Measurements from ENCODE around the gene POLD4.

POLD4 gene

DNA sequence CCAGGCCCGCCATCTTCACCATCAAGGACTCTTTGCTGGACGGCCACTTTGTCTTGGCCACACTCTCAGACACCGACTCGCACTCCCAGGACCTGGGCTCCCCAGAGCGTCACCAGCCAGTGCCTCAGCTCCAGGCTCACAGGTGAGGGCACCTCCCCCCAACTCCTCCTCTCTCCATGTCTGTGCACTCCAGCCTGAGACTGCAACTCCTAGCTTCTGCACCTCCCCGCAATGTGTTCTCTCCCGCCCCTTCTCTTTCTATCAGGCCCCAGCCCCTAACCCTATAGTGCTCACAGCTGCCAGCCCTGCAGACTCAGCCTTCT, 42.9 kb upstream of the POLD4 start:
- H4K20me1 ChIP-seq (ENCODE audit: insufficient read depth, low read length), result peaks cover 74% of the 10 kb centered on the region
- no peak for DNase-seq
- H3K27ac ChIP-seq (ENCODE audit: low read length), result peak overlapping the region; percentile 58; the same call in 1 of the 2 replicates
- peaks cover 77% of the 10 kb centered on the region for H3K36me3 ChIP-seq (ENCODE audit: insufficient read depth, low read length)
- TF ChIP-seq, protein P1, sequence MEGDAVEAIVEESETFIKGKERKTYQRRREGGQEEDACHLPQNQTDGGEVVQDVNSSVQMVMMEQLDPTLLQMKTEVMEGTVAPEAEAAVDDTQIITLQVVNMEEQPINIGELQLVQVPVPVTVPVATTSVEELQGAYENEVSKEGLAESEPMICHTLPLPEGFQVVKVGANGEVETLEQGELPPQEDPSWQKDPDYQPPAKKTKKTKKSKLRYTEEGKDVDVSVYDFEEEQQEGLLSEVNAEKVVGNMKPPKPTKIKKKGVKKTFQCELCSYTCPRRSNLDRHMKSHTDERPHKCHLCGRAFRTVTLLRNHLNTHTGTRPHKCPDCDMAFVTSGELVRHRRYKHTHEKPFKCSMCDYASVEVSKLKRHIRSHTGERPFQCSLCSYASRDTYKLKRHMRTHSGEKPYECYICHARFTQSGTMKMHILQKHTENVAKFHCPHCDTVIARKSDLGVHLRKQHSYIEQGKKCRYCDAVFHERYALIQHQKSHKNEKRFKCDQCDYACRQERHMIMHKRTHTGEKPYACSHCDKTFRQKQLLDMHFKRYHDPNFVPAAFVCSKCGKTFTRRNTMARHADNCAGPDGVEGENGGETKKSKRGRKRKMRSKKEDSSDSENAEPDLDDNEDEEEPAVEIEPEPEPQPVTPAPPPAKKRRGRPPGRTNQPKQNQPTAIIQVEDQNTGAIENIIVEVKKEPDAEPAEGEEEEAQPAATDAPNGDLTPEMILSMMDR (IDR thresholded peaks at IDR 0.05; ENCODE audit: borderline replicate concordance, extremely low read depth, low read length, poor library complexity, severe bottlenecking), result no peak
- no peak for TF ChIP-seq EZH2 (IDR thresholded peaks at IDR 0.05; ENCODE audit: borderline replicate concordance, low read depth, low read length, severe bottlenecking)
- H3K27me3 ChIP-seq (ENCODE audit: insufficient read depth, low read length, poor library complexity), result no peaks in the 10 kb centered on the region
- peak overlapping the region; percentile 37; the same call in 1 of the 2 replicates for H3K4me2 ChIP-seq (ENCODE audit: insufficient read depth, low read length)
- ATAC-seq (ENCODE audit: insufficient read depth, low read depth), result no peak
- H3K4me1 ChIP-seq (ENCODE audit: insufficient read depth, low read length), result peaks cover 81% of the 10 kb centered on the region
- peaks cover 86% of the 10 kb centered on the region for H3K79me2 ChIP-seq (ENCODE audit: insufficient read depth, low read length)
- H3K4me3 ChIP-seq (ENCODE audit: low read depth in 1 of 2, low read length in 2 of 2), result no peak overlapping the region
- no peaks in the 10 kb centered on the region for H3K9me3 ChIP-seq (ENCODE audit: insufficient read depth, low read length, severe bottlenecking)
- H3K9ac ChIP-seq (ENCODE audit: low read depth, low read length), result 0 out of 2 replicates have a peak overlapping the region, but pooled peaks have one; percentile 12
- no peak overlapping the region for H2AFZ ChIP-seq (ENCODE audit: low read depth, low read length)

DNA sequence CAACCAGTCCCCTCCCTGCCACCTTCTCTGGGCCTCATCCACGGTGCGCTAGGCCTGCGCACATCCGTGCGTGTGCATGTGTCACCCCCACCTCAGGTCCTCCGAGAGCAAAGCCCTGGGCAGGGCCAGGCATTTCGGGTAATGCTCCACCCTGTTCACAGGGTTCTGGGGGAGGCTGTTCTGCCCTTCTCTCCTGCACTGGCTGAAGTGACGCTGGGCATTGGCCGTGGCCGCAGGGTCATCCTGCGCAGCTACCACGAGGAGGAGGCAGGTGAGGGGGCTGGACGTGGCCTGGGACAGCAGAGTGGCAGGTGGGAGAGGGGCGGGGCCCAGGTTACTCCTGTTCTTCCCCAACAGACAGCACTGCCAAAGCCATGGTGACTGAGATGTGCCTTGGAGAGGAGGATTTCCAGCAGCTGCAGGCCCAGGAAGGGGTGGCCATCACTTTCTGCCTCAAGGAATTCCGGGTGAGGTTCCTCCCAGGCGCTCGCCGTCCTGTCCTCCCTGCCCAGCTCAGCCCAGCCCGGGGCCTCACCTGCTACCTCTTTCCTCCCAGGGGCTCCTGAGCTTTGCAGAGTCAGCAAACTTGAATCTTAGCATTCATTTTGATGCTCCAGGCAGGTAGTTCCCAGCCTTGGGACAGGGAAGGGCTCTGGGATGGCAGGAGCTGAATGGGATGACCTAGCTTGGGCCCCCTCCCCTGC, 42.4 kb upstream of the POLD4 start:
- H3K79me2 ChIP-seq (ENCODE audit: insufficient read depth, low read length), result peaks cover 86% of the 10 kb centered on the region
- 0 out of 2 replicates have a peak overlapping the region, but pooled peaks have one; percentile 37 for H3K4me2 ChIP-seq (ENCODE audit: insufficient read depth, low read length)
- DNase-seq (no peak), ATAC-seq (ENCODE audit: insufficient read depth, low read depth) (no peak)
- H3K27me3 ChIP-seq (ENCODE audit: insufficient read depth, low read length, poor library complexity), result no peaks in the 10 kb centered on the region
- H3K4me3 ChIP-seq (ENCODE audit: low read depth in 1 of 2, low read length in 2 of 2), result no peak overlapping the region
- no peaks in the 10 kb centered on the region for H3K9me3 ChIP-seq (ENCODE audit: insufficient read depth, low read length, severe bottlenecking)
- 0 out of 2 replicates have a peak overlapping the region, but pooled peaks have one; percentile 12 for H3K9ac ChIP-seq (ENCODE audit: low read depth, low read length)
- H3K4me1 ChIP-seq (ENCODE audit: insufficient read depth, low read length), result peaks cover 83% of the 10 kb centered on the region
- peaks cover 74% of the 10 kb centered on the region for H3K36me3 ChIP-seq (ENCODE audit: insufficient read depth, low read length)
- no peak for TF ChIP-seq EZH2 (IDR thresholded peaks at IDR 0.05; ENCODE audit: borderline replicate concordance, low read depth, low read length, severe bottlenecking)
- TF ChIP-seq, protein P1 (IDR thresholded peaks at IDR 0.05; ENCODE audit: borderline replicate concordance, extremely low read depth, low read length, poor library complexity, severe bottlenecking), result no peak
- H3K27ac ChIP-seq (ENCODE audit: low read length), result peak overlapping the region; percentile 58; the same call in 1 of the 2 replicates
- peaks cover 69% of the 10 kb centered on the region for H4K20me1 ChIP-seq (ENCODE audit: insufficient read depth, low read length)
- no peak overlapping the region for H2AFZ ChIP-seq (ENCODE audit: low read depth, low read length)

DNA sequence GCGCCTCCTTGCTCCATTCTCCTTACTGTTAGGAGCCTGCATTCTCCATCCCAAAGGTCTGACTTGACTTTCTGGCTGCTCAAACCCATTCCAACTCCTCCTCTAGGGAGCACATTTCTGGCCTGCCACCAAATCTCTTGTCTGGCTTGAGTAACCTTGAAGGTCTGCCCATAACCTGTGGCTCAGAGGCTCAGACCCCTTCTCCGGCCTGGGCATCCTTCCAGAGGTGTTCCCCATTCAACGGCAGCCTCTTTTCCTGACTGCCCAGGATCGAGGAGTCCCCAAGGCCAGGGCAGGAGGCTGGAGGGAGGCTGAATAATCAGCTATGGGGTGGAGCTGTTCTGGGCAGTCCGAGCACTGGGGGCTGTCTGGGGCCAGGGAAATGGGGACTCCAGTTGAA, 40.6 kb upstream of the POLD4 start:
- no peak overlapping the region for H2AFZ ChIP-seq (ENCODE audit: low read depth, low read length)
- H3K36me3 ChIP-seq (ENCODE audit: insufficient read depth, low read length), result peaks cover 57% of the 10 kb centered on the region
- H3K9ac ChIP-seq (ENCODE audit: low read depth, low read length), result peak overlapping the region; percentile 21; the same call in 1 of the 2 replicates
- H3K4me3 ChIP-seq (ENCODE audit: low read depth in 1 of 2, low read length in 2 of 2), result no peak overlapping the region
- H3K79me2 ChIP-seq (ENCODE audit: insufficient read depth, low read length), result peaks cover 75% of the 10 kb centered on the region
- ATAC-seq (ENCODE audit: insufficient read depth, low read depth) (no peak), DNase-seq (no peak)
- H3K27me3 ChIP-seq (ENCODE audit: insufficient read depth, low read length, poor library complexity), result no peaks in the 10 kb centered on the region
- no peak overlapping the region for H3K27ac ChIP-seq (ENCODE audit: low read length)
- H3K4me2 ChIP-seq (ENCODE audit: insufficient read depth, low read length), result peak overlapping the region; percentile 49; the same call in 1 of the 2 replicates
- H3K9me3 ChIP-seq (ENCODE audit: insufficient read depth, low read length, severe bottlenecking), result no peaks in the 10 kb centered on the region
- peaks cover 74% of the 10 kb centered on the region for H3K4me1 ChIP-seq (ENCODE audit: insufficient read depth, low read length)
- H4K20me1 ChIP-seq (ENCODE audit: insufficient read depth, low read length), result peaks cover 54% of the 10 kb centered on the region
- TF ChIP-seq, protein P1 (IDR thresholded peaks at IDR 0.05; ENCODE audit: borderline replicate concordance, extremely low read depth, low read length, poor library complexity, severe bottlenecking), result no peak
- TF ChIP-seq EZH2 (IDR thresholded peaks at IDR 0.05; ENCODE audit: borderline replicate concordance, low read depth, low read length, severe bottlenecking), result no peak
